HG03066 (cell line): ENCODE data around the gene PDE8A.
"Not testable (repeated sequence)": the region's sequence is repeated elsewhere in the genome, so short reads cannot be mapped to it uniquely, and the experiment has no call there.

ENCODE experiments used
- ATAC-seq: cut with Tn5 transposase; IDR thresholded peaks from one replicate; pipeline ENCODE4 v1.9.1; 2021; ENCODE audit warnings: low read depth; ENCODE audit not compliant: unreplicated experiment

PDE8A gene

GRCh38 chr15:85008474-85009260, 27.0 kb downstream of the PDE8A start:
- ATAC-seq = no peak

GRCh38 chr15:85009435-85009834, 27.8 kb downstream of the PDE8A start:
- no peak for ATAC-seq

- no peak for ATAC-seq
Measured at GRCh38 chr15:85010071-85010385, 28.4 kb downstream of the PDE8A start.

- no peak for ATAC-seq
Measured at GRCh38 chr15:85010386-85011159, 28.9 kb downstream of the PDE8A start.

GRCh38 chr15:85011160-85011571, 29.5 kb downstream of the PDE8A start:
- no peak for ATAC-seq

GRCh38 chr15:85011724-85012123, 30.1 kb downstream of the PDE8A start:
- ATAC-seq = not testable (repeated sequence)

GRCh38 chr15:85013785-85014184, 32.1 kb downstream of the PDE8A start:
- no peak for ATAC-seq

GRCh38 chr15:85014932-85015331, 33.3 kb downstream of the PDE8A start:
- ATAC-seq = no peak

- no peak for ATAC-seq
Measured at GRCh38 chr15:85016275-85016674, 34.6 kb downstream of the PDE8A start.

GRCh38 chr15:85019815-85020590, 38.3 kb downstream of the PDE8A start:
- ATAC-seq = no peak

GRCh38 chr15:85021409-85021808, 39.8 kb downstream of the PDE8A start:
- ATAC-seq = no peak

- ATAC-seq = no peak
Measured at GRCh38 chr15:85022860-85023403, 41.3 kb downstream of the PDE8A start.

GRCh38 chr15:85024003-85024402, 42.3 kb downstream of the PDE8A start:
- no peak for ATAC-seq

GRCh38 chr15:85024509-85025336, 43.1 kb downstream of the PDE8A start:
- no peak for ATAC-seq

GRCh38 chr15:85025516-85026251, 44.0 kb downstream of the PDE8A start:
- ATAC-seq = no peak

GRCh38 chr15:85026304-85027032, 44.8 kb downstream of the PDE8A start:
- no peak for ATAC-seq

GRCh38 chr15:85027033-85027380, 45.4 kb downstream of the PDE8A start:
- ATAC-seq = no peak

GRCh38 chr15:85027421-85027820, 45.8 kb downstream of the PDE8A start:
- ATAC-seq = no peak

GRCh38 chr15:85028416-85028815, 46.8 kb downstream of the PDE8A start:
- no peak for ATAC-seq
